ENCODE data around the gene RHEX.
"Not testable (repeated sequence)": the region's sequence is repeated elsewhere in the genome, so short reads cannot be mapped to it uniquely, and the experiment has no call there.

The RHEX gene

GRCh38 chr1:206030714-206031113 lies 22.3 kb upstream of the RHEX start:
- peak; percentile 68 for DNase-seq

GRCh38 chr1:206032380-206033140 lies 20.4 kb upstream of the RHEX start:
- DNase-seq, result no peak

GRCh38 chr1:206035027-206035426 lies 17.9 kb upstream of the RHEX start:
- DNase-seq, result no peak

- no peak for DNase-seq
These were observed 16.1 kb upstream of the RHEX start for GRCh38 chr1:206036663-206037455.

GRCh38 chr1:206037581-206037980 lies 15.4 kb upstream of the RHEX start:
- DNase-seq, result no peak

- no peak for DNase-seq
These were observed 13.7 kb upstream of the RHEX start for GRCh38 chr1:206039046-206039973.

GRCh38 chr1:206040328-206040727 lies 12.6 kb upstream of the RHEX start:
- no peak for DNase-seq

GRCh38 chr1:206041640-206042039 lies 11.3 kb upstream of the RHEX start:
- no peak for DNase-seq

GRCh38 chr1:206047271-206047670 lies 5.7 kb upstream of the RHEX start:
- DNase-seq, result no peak

GRCh38 chr1:206048582-206048981 lies 4.4 kb upstream of the RHEX start:
- no peak for DNase-seq

GRCh38 chr1:206049293-206049692 lies 3.7 kb upstream of the RHEX start:
- no peak for DNase-seq

- DNase-seq, result no peak
These were observed 2.9 kb upstream of the RHEX start for GRCh38 chr1:206049919-206050600.

GRCh38 chr1:206050655-206051235 lies 2.2 kb upstream of the RHEX start:
- peak; percentile 57 for DNase-seq

- DNase-seq, result not testable (repeated sequence)
These were observed 625 bp upstream of the RHEX start for GRCh38 chr1:206052231-206052865.

GRCh38 chr1:206053616-206054015 lies 643 bp downstream of the RHEX start:
- not testable (repeated sequence) for DNase-seq

- not testable (repeated sequence) for DNase-seq
These were observed 2.2 kb downstream of the RHEX start for GRCh38 chr1:206055069-206055625.

- not testable (repeated sequence) for DNase-seq
These were observed 2.8 kb downstream of the RHEX start for GRCh38 chr1:206055639-206056323.

- DNase-seq, result not testable (repeated sequence)
These were observed 5.4 kb downstream of the RHEX start for GRCh38 chr1:206058289-206058926.

- DNase-seq, result no peak
These were observed 5.9 kb downstream of the RHEX start for GRCh38 chr1:206058927-206059292.

- DNase-seq, result no peak
These were observed 6.5 kb downstream of the RHEX start for GRCh38 chr1:206059355-206059915.

Measured in CD4-positive, alpha-beta T cell treated with Interleukin-4 for 4 hours (primary cell).